K562 treated with DMSO at 1 percent for 4 hours (cell line): ENCODE data around the gene CMPK1. TPM values are rescaled to one million over a fixed set of nuclear protein-coding genes. Genes with fewer than 3 reads are reported as not detected.

Source experiments
- total RNA-seq: library from RNA; unstranded; fragments of 300-600 nt; gene quantifications from 2 replicates; pipeline ENCODE4 v1.2.3, GENCODE V29; 2022; ENCODE audit not compliant: insufficient read depth

The CMPK1 gene
- total RNA-seq, result 69.4 and 83.5 TPM in 2 replicates

GRCh38 chr1:47333578-47333921 is at the start of gene CMPK1:
Gene CMPK1, plus strand, starts transcription at chr1:47333790. Its CDS starts 156 bp downstream, at chr1:47333946.

GRCh38 chr1:47313915-47314664 is 19.5 kb upstream of the CMPK1 start, which contains the start of gene STIL:
Gene STIL, minus strand, starts transcription at chr1:47314147. Its CDS starts 3,828 bp downstream, at chr1:47310319.

GRCh38 chr1:47415728-47416318 is 82.2 kb downstream of the CMPK1 start, which contains the start of gene FOXE3:
Gene FOXE3, plus strand, starts transcription at chr1:47416285. Its CDS starts 31 bp downstream, at chr1:47416316.

Other genes starting within 250 kb of the CMPK1 start
- gene CYP4A22, start 196.3 kb upstream of the CMPK1 start, total RNA-seq, result not detected in 2 replicates
- 1.5 TPM in 1 of 2 replicates, not detected in the other for gene PDZK1IP1, start 143.8 kb upstream of the CMPK1 start, total RNA-seq
- 22.6 and 82.8 TPM in 2 replicates for gene TAL1, start 101.6 kb upstream of the CMPK1 start, total RNA-seq
- gene STIL, start 19.6 kb upstream of the CMPK1 start, total RNA-seq, result 28.3 and 35.1 TPM in 2 replicates
- gene FOXE3, start 82.5 kb downstream of the CMPK1 start, total RNA-seq, result 0.67 TPM in 1 of 2 replicates, not detected in the other
- 2.9 and 3.0 TPM in 2 replicates for gene FOXD2, start 104.3 kb downstream of the CMPK1 start, total RNA-seq